D721Med (cell line): ENCODE measurements around the gene HDAC11.

Experiments
- DNase-seq: peaks from one replicate; pipeline ENCODE4 v3.0.0; 2011; ENCODE audit warnings: low spot score; ENCODE audit not compliant: insufficient read length
- FAIRE-seq: peaks from 2 replicates; lab custom pipeline; 2011; peaks lifted over from hg19 to GRCh38; lab: Jason Lieb, UNC
- CTCF ChIP-seq: IDR thresholded peaks from 2 replicates; pipeline ENCODE4 v1.5.1; 2012; ENCODE audit warnings: mild to moderate bottlenecking, control low read depth; ENCODE audit not compliant: insufficient read depth; ENCODE audit errors: missing control alignments

HDAC11 gene

DNA sequence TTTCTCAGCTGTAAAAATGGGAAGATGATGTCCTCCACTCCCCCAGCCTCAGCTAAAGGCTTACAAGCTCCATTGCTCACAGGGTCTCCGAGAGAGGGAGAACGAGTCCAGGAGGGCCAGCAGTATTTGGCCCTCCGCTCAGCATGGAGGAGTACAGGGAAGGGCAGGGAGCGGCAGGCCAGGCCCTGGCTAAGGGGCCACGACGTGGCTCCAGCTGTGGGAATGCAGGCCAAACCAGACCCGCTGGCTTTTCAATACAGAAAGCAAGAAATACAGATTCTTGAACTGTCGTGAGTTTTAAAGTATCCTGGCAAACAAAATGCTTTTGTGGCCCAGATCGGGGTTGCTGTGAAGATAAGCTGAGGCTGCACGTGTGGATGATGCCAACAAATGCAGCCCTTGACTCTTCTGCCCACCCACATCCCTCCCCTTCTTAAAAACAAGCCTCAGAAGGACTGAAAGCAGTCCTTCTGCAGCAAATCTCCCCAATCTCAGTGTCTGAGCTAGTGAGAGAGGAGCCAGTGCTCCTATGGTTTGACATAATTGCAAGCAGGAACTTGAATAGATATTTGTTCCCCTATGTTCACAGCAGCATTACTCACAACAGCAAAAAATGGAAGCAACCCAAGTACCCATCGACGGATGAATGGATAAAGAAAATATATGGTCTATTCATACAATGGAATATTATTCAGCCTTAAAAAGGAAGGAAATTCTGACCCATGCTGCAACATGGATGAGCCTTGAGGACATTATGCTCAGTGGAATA is 50.3 kb downstream of the HDAC11 start:
- no peak for FAIRE-seq
- DNase-seq, result no peak
- no peak for TF ChIP-seq CTCF

DNA sequence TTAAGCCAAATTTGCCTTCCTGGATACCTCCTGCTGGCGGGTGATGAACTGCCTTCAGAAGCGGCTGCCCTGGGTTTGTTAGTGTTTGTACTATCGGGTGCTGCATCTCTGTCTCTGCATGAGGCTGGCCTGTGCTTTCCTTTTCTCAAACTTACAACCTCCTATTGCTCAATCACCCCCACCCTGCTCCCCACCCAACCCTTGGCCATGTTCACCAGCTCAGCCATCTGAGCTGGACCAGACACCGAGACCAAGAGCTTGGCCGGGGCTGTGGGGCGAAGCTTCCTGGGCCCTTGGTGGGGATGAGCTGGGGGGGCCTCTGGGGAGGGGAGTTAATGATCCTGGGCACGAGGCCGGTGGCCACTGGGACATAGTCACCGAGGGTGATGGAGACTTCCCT is 52.0 kb downstream of the HDAC11 start:
- TF ChIP-seq CTCF, result no peak
- no peak for FAIRE-seq
- no peak for DNase-seq

- no peak for TF ChIP-seq CTCF
- DNase-seq, result no peak
- no peak for FAIRE-seq
These were observed 52.5 kb downstream of the HDAC11 start for GRCh38 chr3:13532631-13533030.

GRCh38 chr3:13533885-13534301 is 53.8 kb downstream of the HDAC11 start:
- no peak for DNase-seq
- no peak for TF ChIP-seq CTCF
- FAIRE-seq, result no peak

DNA sequence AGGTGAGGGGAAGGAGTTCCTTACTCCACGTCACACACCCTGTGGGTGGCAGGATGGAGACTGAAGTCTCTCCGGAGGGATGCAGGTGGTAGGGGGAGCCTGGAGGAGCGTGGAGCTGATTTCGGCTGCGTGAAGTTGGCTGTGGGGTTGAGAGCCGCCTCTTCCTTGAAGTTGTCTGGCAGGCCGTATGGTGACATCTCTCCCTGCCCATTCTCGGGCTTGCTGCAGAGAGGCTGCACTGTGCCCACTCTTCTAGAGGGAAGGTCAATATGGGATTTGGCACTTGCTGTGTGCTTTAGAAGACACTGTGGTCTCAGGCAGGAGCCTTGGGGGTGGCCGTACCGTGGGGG is 55.4 kb downstream of the HDAC11 start:
- DNase-seq (no peak), FAIRE-seq (no peak)
- TF ChIP-seq CTCF, result no peak

DNA sequence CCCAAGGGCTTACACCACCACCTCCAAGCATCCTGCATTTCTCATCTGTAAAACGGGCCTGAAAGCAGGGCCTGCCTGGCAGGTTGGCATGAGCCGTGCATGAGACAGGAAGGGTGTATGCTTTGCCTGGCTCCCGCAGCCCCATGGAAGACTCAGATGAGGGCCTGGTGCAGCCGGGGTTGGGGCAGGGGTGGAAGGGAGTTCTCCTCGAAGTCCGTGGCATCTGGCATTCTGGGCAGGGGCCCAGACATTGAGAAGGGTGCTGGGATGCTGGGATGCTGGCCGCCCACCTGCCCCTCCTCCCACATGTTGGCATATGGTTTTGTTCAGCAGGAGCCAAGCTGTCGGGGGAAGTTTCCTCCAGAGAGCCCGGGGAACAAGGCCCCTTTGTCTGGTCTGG is 55.8 kb downstream of the HDAC11 start:
- no peak for TF ChIP-seq CTCF
- DNase-seq (no peak), FAIRE-seq (no peak)

- DNase-seq (no peak), FAIRE-seq (no peak)
- TF ChIP-seq CTCF, result no peak
These were observed 56.3 kb downstream of the HDAC11 start for GRCh38 chr3:13536432-13536831.
